Adrenal gland (tissue), 12 donors: ENCODE data around the gene NBPF14. TPM values are rescaled to one million over a fixed set of nuclear protein-coding genes. Genes with fewer than 3 reads are reported as not detected.

Source experiments
- polyA plus RNA-seq, 3 donors: library from polyadenylated mRNA; stranded (reverse); fragments of 200-250 nt in 2 of 3; fragments of 350-450 nt in 1 of 3; fragmentation: Illumina TruSeq in 1 of 3; extraction: RNeasy Lipid Tissue Mini Kit (QIAGEN cat#74804) in 1 of 3; gene quantifications; one replicate each; pipeline ENCODE4 v1.2.3, GENCODE V29; 2013 to 2014
- small RNA-seq, 2 donors: library from RNA; depleted of rRNA; stranded (forward); fragments of <200 nt; gene quantifications; one replicate each; pipeline ENCODE3, GENCODE V24; 2016
- total RNA-seq, 9 donors: library from RNA; depleted of rRNA in 4 of 9; stranded (reverse); fragments of >200 nt in 4 of 9; fragments of 120-200 nt in 1 of 9; fragmentation: NEBNext Ultra II Directional in 1 of 9; extraction: Animal tissue kit (Norgen Biotek cat#: 25700) in 1 of 9; gene quantifications; one replicate each; pipeline versions ENCODE4 v1.1.0 to v1.2.4, GENCODE V29; 2013 to 2023
- donor health status: healthy with polysubstance abuse.
- donor health status: Bipolar disorder and iron deficiency.
- donor health status: DM: yes; HTN: yes; CAD: no.
- donor health status: DM: no; HTN: no; CAD: no.
- donor health status: DM: no; HTN: no; CAD: no.
- donor health status: DM: yes; HTN: yes; CAD: no.

NBPF14 gene
- total and polyA plus RNA-seq, 12 donors, result 4.7 to 26.7 (median 12.5) TPM

Small RNA genes within 50 kb of the gene (small RNA-seq; reads per million reads assigned to genes)
- 0 to 0.17 reads per million in 2 donors for gene RF00003

Other genes starting within 250 kb of the NBPF14 start
- under 1 TPM in 1 of 9 donors, not detected in 8; 0.06 TPM for gene PPIAL4G, start 112.7 kb downstream of the NBPF14 start, total RNA-seq
- gene PPIAL4G, start 112.7 kb downstream of the NBPF14 start, polyA plus RNA-seq, result under 1 TPM in 1 of 3 donors, not detected in 2; under 0.01 TPM
- 100 to 1,000 TPM in 1 of 9 donors, 10 to 100 TPM in 3, 1 to 10 TPM in 1, not detected in 4; 1.3 to 107 (median 43.4) TPM for gene NUDT4B, start 152.8 kb upstream of the NBPF14 start, total RNA-seq
- gene NUDT4B, start 152.8 kb upstream of the NBPF14 start, polyA plus RNA-seq, result 1 to 10 TPM in 1 of 3 donors, under 1 TPM in 2; 0.13 to 1.2 (median 0.80) TPM
- gene PDE4DIP, start 248.4 kb upstream of the NBPF14 start, total RNA-seq, result 10 to 100 TPM; 12.5 to 31.9 (median 22.8) TPM
- gene PDE4DIP, start 248.4 kb upstream of the NBPF14 start, polyA plus RNA-seq, result 10 to 100 TPM in 2 of 3 donors, 1 to 10 TPM in 1; 6.1 to 28.4 (median 17.7) TPM